ENCODE data around the gene SPOCK3.
A peak's percentile ranks its signal among the peaks of the same experiment; 100 is the strongest.
"Not testable (repeated sequence)": the region's sequence is repeated elsewhere in the genome, so short reads cannot be mapped to it uniquely, and the experiment has no call there.

SPOCK3 gene

DNA sequence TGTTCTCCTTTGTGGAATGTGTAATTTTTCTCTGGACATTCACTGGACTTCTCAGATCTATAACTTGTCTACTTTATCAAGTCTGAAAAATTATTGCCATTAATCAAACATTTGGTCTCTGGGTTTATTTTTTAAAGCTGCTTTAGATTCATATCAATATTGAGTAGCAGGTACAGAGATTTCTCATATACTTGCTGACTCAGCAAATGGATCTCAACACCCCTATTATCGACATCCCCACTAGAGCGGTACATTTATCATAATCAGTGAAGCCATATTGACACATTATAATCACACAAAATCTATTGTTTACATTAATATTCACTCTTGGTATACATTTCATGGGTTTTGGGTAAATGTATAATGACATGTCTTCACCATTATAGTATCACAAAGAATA is 268.7 kb downstream of the SPOCK3 start:
- DNase-seq (ENCODE audit: low read depth in 2 of 2): no peak

DNA sequence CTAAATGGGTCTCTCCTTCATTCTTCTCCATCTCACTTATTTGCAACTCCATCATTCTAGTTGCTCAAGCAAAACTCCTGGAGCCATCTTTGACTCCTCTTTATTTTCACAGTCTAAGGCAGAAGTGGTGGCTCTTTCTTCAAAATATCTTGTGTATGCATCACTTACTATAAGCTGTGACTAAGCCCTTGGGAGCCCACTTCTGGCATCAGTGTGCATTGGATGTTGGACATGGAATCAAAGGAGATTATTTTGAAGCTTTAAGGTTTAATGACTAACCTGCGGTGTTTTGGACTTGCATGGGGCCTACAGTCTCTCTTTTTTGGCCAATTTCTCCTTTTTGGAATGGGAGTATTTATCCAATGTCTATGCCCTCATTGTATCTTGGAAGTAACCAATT is 276.8 kb downstream of the SPOCK3 start:
- DNase-seq (ENCODE audit: low read depth in 2 of 2): no peak

DNA sequence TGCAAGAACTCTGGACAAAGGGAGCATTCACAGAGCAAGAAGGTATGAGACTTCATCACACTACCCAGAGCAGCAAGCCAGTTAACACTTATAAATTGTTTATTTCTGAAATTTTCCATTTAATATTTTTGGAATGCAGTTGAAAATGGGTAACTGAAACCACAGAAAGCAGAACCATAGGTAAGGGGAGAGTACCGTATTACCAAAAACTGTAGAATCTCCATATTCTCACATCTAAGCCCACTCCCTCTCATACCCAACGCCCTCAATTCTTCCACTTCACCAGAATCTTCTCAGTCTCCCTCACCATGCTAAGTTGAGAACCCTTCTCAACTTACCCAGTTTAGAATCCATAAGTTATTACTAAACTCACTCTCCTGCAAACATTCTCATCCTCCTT is 277.8 kb downstream of the SPOCK3 start:
- DNase-seq (ENCODE audit: low read depth in 2 of 2): no peak

DNA sequence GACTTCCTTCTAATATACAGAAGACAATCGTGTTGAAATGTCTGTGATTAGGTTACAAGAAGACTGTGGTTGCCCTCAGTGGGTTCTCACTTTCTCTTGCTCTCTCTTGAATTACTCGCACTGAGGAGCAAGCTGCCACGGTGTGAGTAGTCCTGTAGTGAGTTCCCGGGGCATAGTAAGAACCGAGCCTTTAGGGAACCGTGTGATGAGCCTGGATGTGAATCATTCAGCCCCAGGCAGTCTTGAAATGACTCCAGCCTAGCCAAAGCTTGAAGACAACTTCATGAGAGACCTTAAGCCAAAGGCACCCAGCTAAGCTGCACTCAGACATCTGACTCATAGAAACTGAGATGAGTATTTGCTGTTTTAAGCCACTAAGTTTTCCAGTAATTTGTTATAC is 292.7 kb downstream of the SPOCK3 start:
- peak in 1 of 2 donors; percentile 1 for DNase-seq (ENCODE audit: low read depth in 2 of 2)

DNA sequence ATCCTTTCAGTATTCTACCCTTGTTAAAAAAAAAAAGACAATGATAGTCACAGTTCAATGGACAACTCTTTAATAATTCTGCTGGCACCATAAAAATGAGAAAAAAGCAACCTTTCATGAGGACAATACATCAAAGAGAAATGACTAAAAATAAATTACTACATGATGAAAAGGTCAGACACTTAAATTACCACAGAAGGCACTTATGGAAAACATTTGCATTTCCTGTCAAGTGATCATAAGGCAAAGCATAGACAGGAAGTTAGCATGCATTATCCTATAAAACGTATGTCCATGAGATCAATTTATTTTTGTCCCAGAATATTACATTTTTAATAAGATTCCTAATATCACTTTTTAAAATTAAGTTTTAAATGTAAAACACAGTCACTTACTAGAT is 303.8 kb downstream of the SPOCK3 start:
- no peak for DNase-seq (ENCODE audit: low read depth in 2 of 2)

DNA sequence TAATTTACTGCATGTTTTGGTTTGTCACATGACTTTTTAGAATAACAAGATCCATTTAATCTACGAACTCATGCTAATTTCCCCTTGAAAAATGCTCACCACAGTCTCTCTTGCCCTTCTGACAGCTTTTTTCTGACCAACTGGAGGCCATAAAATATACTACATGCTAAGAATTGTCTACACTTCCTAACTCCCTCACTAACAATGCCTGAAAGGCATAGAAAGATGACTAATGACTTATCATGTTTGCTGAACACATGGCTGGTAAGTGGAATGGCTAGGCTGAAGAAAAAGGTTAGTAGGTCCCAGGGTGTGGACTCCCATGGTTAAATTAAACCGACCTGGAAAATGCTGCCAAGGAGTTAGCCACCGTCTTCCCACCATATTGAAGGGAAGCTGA is 309.9 kb downstream of the SPOCK3 start:
- DNase-seq (ENCODE audit: low read depth in 2 of 2): no peak

DNA sequence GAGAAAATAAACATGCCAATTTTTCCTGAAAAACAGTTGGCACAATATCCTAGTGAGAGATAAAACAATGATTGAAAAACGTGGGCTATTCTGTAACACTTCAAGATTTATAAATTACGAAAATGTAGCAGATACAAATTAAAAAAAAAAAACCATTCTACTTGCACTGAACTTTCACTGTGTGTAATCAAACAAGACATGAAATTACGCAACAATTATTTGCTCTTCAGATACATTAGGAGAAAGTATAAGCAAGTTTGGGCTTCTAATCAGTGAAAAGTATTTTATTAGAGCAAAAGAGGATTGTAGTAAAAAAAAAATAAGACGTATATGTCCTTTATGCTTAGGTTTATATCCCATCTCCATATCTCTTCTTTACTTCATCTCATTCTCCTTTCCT is 320.4 kb downstream of the SPOCK3 start:
- DNase-seq (ENCODE audit: low read depth in 2 of 2): no peak

DNA sequence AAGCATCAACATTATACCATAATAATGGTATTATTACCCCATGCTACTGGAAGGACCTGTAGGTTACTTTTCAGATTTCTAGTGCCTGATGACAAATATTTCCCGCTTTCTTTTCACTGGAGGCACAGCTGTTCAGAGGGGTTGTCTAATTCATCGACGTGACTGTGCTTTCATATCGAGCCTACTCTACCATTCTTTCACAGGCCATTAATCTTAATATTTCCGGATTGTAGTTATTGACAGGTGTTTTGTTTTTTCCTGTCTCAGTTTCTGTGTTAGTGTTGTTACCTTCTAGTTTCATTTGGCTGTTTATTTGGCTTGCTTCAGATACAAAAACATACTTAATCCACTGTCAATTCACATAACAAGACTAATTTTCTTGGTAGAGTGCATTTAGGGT is 330.9 kb downstream of the SPOCK3 start:
- DNase-seq (ENCODE audit: low read depth in 2 of 2): no peak

DNA sequence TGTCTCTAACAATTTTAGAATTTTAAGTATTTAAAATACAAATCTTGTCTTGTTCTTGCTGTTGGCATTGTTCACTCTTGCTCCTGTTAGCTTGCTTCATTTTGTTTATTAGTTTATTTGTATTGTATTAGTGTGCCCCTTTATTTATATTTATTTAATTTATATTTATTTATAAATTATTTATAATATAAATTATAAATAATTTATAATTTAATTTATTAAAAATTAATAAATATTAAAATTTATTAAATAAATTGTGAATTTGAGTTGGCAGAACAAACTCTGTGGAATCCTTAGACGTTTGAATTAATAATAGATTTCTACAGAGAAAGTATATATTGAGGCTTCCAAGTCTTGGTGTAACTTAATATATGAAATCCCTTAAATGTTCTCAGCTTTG is 331.4 kb downstream of the SPOCK3 start:
- no peak for DNase-seq (ENCODE audit: low read depth in 2 of 2)

DNA sequence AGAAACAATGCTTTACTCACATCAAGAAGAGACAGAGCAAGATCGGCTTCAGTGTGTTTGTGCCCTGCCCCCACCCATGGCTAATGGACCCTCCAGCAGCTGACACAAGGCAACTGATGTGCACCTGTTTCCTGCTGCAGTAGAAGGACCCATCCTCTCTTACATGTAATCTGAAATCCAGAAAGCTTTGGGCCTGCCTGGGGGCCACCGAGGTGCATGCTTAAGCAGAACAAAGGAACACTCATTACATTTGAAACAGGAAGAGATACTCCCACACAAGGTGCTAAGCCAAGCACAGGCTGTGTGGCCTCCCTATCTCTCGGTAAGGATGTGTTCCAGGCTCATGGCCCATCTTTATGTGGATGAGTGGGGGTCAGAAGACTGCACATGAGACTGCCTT is 338.0 kb downstream of the SPOCK3 start:
- DNase-seq (ENCODE audit: low read depth in 2 of 2): no peak

DNA sequence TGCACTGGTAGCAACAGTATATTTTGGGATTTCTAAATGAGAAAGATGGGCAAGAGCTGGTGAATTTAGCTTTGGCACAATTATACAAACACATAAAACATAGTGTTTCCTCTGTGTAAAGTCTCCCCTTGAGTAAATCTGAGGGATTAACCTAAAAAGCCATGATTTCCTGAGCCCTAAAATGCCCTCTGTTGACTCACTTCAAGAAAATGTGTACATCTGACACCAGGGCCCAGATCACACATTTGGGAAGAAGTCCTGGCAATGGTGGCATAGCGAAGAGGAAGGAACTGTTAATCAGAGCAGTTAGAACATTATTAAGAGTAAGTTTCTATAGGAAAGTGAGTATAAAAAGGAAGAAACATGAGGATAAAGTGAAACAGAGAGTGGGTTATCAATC is 338.5 kb downstream of the SPOCK3 start:
- no peak for DNase-seq (ENCODE audit: low read depth in 2 of 2)

DNA sequence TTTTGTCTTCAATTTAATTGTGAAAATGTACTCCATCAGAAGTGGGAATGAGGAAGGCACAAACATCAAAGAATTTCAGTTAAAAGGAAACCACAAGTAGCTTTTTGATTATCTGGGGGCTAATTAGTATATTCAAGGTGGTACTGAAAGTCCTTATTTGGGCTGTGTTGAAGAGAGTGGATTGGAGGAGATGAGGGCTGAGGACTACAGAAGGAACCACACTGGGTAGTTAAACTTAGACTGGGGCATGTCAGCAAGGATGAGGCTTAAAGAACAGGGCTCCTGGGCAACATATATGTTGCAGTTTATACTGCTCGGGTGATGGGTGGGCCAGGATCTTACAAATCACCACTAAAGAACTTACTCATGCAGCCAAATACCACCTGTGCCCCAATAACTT is 346.8 kb downstream of the SPOCK3 start:
- no peak for DNase-seq (ENCODE audit: low read depth in 2 of 2)

DNA sequence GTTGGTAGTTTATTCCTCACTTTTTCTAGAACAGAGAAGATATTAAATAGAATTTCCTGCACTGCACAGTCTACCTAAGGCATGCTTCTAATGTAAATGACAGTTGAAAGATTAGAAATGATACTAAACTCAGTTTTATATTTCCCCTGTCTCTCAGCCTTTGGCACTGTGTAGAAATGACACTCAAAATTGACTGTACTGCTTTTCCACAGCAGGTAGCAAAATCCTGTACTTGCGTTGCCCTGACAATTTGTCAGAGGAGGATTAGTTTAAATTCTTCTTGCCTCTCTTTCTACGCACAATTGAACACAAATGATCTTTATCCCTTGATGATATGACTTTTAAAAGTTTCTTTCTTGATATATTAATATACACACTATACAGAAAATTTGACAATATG is 347.6 kb downstream of the SPOCK3 start:
- DNase-seq (ENCODE audit: low read depth in 2 of 2): no peak

DNA sequence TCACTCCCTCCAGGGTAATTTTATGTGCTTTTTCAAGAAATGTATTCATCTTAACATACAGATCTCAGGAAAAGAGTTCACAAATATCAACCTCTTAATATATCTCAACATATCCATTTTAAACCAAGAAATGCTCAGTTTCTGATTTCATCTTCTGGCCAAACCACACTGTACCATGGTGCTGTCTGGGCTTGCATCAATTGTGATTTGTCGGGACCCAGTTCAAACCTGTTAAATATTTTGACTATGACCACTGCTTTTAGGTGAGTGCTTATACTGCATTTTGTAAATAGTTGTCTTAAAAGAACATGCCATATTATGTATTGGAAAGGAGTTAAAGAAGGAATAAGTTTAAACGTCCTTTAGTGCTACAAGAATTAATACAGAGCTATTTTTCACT is 352.1 kb downstream of the SPOCK3 start:
- DNase-seq (ENCODE audit: low read depth in 2 of 2): no peak

DNA sequence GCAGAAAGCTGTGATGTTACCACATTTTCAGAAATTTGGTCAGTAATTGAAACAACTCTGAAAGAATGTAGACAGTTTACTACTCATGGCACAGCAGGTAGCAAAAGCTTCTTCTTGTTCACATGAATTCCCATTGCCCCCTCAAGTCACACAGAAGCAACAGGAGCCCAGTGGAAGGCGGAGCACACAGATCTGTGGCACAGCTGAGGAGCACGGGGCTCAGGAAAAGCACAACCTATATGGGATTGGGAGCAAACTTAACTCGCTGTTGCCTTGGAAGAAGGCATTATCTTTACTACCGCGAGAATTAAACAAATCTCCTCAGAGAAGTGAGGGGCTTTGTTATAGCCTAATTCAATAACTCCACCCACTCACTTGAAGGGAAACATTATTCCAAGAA is 358.5 kb downstream of the SPOCK3 start:
- no peak for DNase-seq (ENCODE audit: low read depth in 2 of 2)

DNA sequence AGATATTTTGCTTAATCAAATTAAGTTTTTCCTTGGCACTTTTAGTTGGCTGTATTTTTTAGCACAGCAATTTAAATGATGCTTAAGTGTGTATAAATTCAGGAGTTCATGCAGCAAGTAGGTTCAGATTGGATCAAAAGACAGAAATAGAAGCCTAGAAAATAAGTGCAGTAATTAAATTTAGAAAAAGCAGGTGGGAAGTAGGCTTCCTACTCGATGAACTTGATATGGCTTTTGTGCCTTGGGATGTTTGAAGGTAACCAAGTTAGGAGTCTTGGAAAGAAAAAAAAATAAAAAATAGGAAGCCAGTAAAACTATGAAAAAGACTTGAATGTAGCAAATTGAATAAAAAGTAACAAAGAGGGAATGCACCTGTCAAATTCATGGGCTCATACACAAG is 372.3 kb downstream of the SPOCK3 start:
- no peak for DNase-seq (ENCODE audit: low read depth in 2 of 2)

DNA sequence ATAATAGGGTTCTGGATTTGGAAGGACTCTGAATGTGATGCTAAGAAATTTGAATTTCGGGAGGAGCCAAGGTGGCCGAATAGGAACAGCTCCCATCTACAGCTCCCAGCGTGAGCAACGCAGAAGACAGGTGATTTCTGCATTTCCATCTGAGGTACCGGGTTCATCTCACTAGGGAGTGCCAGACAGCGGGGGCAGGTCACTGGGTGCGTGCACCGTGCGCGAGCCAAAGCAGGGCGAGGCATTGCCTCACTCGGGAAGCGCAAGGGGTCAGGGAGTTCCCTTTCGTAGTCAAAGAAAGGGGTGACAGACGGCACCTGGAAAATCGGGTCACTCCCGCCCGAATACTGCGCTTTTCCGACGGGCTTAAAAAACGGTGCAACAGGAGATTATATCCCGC is 383.9 kb downstream of the SPOCK3 start:
- not testable (repeated sequence) for DNase-seq (ENCODE audit: low read depth in 2 of 2)

DNA sequence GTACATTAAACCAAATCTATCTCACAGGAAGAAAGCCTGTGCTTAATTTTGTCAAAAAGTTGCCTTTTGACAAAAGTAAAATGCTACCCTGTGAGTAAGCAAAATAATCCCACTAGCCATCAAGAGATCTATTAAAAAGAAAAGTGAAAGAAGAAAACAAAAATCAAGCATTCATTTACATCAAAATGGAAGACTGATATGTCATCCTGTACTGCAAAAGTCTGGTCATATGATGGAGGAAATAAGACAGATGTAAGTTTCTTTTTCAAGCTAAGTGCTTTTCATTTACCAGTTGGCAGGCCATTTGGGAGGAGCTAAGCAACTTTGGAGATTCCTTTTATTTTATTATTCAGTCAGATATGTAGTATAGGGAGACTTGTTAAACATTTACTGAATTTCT is 387.4 kb downstream of the SPOCK3 start:
- no peak for DNase-seq (ENCODE audit: low read depth in 2 of 2)

DNA sequence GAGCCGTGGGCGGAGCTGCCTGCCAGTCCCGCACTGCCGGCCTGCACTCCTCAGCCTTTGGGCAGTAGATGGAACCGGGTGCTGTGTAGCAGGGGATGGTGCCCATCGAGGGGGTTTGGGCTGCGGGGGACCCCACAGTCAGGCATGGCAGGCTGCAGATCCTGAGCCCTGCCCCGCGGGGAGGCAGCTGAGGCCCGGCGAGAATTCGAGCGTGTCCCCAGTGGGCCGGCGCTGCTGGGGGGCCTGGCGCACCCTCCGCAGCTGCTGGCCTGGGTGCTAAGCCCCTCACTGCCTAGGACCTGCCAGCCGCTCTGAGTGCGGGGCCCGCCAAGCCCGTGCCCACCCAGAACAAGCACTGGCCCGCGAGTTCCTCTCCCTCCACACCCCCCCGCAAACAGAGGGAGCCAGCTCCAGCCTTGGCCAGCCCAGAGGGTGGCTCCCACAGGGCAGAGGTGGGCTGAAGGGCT is 391.5 kb downstream of the SPOCK3 start:
- DNase-seq (ENCODE audit: low read depth in 2 of 2): no peak

DNA sequence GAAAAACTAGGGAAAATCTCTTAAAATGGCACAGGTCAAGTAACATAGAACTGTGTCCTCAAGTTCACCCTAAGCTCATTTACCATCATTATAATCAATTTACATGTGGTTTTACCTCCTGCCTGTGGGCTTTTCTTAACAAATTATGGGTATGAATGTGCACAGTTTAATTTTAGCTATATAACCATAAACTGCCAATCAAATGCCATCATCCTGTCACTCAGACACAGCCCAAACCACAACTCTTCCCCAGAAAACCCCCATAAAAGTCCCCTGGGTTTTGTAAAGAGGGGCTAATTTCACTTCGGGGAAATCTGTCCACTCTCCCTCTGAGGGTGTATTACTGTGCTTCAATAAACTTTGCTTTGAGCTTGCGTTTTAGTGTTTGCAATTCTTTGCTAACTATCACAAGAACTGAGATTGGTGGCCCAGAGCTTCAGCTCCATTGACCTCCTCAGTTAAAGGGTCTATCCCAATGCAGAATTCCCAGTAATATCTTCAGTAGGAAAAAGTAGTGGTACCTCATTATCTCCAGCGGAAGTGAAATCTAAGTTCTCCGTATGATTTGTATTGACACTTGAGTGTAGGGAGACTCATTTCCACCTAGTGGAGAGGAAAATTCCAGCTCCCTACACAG is 394.6 kb downstream of the SPOCK3 start:
- no peak for DNase-seq (ENCODE audit: low read depth in 2 of 2)

DNA sequence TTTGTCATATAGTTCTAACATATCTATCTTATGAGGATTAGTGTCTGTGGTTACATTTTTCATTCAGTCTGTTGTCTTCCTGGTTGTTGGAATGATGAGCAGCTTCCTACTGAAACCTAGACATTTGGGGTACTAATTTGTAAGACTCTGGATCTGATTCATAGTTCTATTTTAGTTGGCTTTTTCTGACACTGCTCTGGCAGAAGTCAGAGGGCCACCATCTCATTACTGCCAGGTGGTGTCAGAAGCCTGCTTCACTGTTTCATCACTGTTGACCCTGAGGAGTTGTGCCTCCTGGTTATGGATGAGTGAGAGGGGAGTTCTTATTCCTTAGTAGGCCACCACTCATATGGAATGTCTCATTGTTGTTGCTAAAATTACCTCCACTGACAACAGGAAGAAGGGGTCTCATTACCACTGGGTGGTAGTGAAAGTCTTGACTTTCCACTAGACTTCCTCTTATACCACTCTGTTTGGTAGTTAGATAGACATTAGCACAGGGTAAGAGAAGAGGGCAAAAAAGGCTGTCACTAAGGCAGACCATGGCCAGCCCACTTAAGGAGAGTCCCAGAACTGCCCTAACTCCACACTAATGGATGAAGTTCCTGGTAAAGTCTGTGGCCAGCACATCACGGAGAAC is 395.2 kb downstream of the SPOCK3 start:
- DNase-seq (ENCODE audit: low read depth in 2 of 2): no peak

DNA sequence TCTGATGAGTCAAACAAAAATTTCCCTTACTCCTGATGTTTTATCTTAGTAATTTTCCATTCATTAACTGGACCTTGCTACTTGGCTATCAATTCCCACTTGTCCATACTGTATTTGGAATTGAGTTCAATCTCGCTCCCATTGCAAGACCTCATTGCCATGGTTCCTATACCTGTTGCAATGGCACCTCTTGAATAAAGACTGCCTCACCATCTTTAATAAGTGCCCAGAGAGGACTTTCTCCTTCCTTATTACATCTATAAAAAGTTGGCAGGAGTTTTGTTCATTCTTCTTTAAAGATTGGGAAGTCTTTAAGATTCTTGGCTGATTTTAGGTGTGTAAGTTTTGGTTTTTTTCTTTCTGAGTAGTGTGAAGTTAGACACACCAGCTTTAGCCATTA is 397.4 kb downstream of the SPOCK3 start:
- DNase-seq (ENCODE audit: low read depth in 2 of 2): no peak

DNA sequence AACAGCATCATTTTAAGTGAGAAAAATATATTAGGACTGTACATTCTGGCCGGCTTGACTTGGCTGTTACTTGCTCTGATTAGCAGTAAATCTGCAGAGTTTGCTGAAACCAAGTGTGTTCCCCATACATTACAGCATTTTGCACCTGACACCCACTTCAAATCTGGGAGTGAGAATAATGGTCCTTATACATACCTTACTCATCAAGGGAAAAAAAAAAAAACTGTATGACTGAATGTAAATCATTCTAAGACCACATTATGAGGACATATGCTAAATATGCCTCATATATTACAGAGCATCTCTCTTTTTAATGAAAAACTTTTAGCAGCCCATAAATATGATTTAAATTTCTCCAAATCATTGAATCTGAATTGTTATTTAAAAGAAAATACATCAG is 406.7 kb downstream of the SPOCK3 start:
- no peak for DNase-seq (ENCODE audit: low read depth in 2 of 2)

DNA sequence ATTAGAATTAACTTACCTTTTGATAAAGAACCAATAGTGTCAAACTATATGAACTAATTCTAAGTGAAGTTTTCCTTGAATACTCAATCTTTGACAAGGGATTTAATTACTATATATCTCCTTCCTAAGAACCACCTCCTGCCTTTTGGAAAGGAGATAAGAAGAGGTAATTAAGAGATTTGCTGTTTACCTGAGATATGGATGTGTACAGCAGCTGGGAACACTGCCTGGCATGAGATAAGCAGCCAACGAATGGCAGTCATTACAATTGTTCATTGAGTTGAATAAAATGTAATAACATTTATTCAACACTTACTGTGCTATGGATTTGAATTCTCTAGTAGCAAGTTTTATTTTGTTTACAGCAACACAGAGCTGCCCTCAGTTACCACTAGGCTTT is 407.1 kb downstream of the SPOCK3 start:
- DNase-seq (ENCODE audit: low read depth in 2 of 2): no peak
